GM12878 (cell line): ENCODE results near the gene ANKMY2.

ENCODE experiments used
- ASH2L ChIP-seq: fragments of 300-600, 200-600 bp; sonication (generic); IDR thresholded peaks from 2 replicates; pipeline ENCODE4 v1.6.1; 2017; ENCODE audit warnings: low read depth, mild to moderate bottlenecking, borderline replicate concordance
- CHD4 ChIP-seq: fragments of 200-600 bp; sonication (generic); IDR thresholded peaks from 2 replicates; pipeline ENCODE4 v1.6.1; 2016; ENCODE audit warnings: mild to moderate bottlenecking
- EED ChIP-seq: sonication (generic); IDR thresholded peaks from 2 replicates; pipeline ENCODE4 v1.6.1; 2016; ENCODE audit warnings: antibody characterized with exemption, low read depth
- EP300 ChIP-seq, 2 experiments: fragments of 150-350 bp in 1 of 2; IDR thresholded peaks; 2 replicates each; pipeline ENCODE4 v1.6.1; 2011 to 2012; ENCODE audit warnings: low read depth in 2 of 2, low read length in 2 of 2, borderline replicate concordance in 1 of 2, improper control_type of control experiment in 1 of 2, inconsistent platforms in 1 of 2; ENCODE audit not compliant: control insufficient read depth in 1 of 2
- EZH2 ChIP-seq: IDR thresholded peaks from 2 replicates; pipeline ENCODE4 v1.6.1; 2012; ENCODE audit warnings: low read depth, mild to moderate bottlenecking, control low read depth, inconsistent platforms, low read length, borderline replicate concordance; ENCODE audit not compliant: control insufficient read depth
- JUND ChIP-seq: IDR thresholded peaks from 2 replicates; pipeline ENCODE4 v1.6.1; 2012; ENCODE audit warnings: low read depth, mild to moderate bottlenecking, low read length, improper control_type of control experiment, moderate library complexity
- NFIC ChIP-seq: IDR thresholded peaks from 2 replicates; pipeline ENCODE4 v1.6.1; 2012; ENCODE audit warnings: low read depth, mild to moderate bottlenecking, inconsistent platforms, low read length, moderate library complexity
- POLR2A ChIP-seq: IDR thresholded peaks from 2 replicates; pipeline ENCODE4 v1.6.1; 2011; ENCODE audit warnings: low read depth, mild to moderate bottlenecking, low read length
- TF ChIP-seq, protein P1 (sequence below): fragments of 450-650 bp; conservative IDR thresholded peaks from 2 replicates; pipeline ENCODE4 v1.6.1; 2017; ENCODE audit warnings: mild to moderate bottlenecking, moderate library complexity
- TF ChIP-seq, protein P2 (sequence below): IDR thresholded peaks from 2 replicates; pipeline ENCODE4 v1.6.1; 2012; ENCODE audit warnings: low read depth, low read length, improper control_type of control experiment

DNA sequence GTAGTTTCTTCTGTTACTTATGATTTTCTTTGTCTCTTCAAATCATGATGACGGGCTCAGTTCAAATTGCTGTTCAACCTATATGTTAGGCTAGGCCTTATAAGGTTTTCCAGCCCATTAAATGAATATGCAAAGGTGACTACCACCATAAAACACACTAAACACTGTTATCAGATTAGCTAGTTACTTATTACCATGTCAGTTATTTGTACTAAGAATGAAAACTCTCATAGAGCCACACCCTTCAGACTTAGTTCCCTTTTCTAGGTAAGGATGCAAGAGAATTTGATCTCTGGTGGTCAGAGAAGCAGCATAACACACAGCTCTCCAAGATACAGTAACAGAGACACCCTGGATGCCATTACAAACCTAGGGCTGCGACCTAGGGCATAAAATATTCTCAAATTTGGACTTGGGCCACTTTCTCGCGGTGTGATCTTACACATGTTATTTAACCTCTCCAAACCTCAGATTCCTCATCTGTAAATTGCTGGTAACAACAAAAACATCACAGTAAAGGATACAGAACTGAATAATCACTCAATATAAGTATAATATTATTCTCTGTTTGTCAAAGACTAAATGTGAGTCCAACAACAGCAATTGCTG lies 35.6 kb downstream of the ANKMY2 start:
- TF ChIP-seq EZH2: no peak
- no peak for TF ChIP-seq EP300 (IDR thresholded peaks at IDR 0.05; ENCODE audit: borderline replicate concordance in 1 of 2, control insufficient read depth in 1 of 2, low read depth in 2 of 2, low read length in 2 of 2)
- TF ChIP-seq POLR2A: no peak
- TF ChIP-seq CHD4: no peak
- no peak for TF ChIP-seq ASH2L
- TF ChIP-seq, protein P1, sequence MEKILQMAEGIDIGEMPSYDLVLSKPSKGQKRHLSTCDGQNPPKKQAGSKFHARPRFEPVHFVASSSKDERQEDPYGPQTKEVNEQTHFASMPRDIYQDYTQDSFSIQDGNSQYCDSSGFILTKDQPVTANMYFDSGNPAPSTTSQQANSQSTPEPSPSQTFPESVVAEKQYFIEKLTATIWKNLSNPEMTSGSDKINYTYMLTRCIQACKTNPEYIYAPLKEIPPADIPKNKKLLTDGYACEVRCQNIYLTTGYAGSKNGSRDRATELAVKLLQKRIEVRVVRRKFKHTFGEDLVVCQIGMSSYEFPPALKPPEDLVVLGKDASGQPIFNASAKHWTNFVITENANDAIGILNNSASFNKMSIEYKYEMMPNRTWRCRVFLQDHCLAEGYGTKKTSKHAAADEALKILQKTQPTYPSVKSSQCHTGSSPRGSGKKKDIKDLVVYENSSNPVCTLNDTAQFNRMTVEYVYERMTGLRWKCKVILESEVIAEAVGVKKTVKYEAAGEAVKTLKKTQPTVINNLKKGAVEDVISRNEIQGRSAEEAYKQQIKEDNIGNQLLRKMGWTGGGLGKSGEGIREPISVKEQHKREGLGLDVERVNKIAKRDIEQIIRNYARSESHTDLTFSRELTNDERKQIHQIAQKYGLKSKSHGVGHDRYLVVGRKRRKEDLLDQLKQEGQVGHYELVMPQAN: no peak
- TF ChIP-seq, protein P2, sequence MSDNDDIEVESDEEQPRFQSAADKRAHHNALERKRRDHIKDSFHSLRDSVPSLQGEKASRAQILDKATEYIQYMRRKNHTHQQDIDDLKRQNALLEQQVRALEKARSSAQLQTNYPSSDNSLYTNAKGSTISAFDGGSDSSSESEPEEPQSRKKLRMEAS: no peak
- TF ChIP-seq JUND: no peak
- TF ChIP-seq EED: no peak
- no peak for TF ChIP-seq NFIC
